ENCODE measurements around the gene KDELR3. TPM values are rescaled to one million over a fixed set of nuclear protein-coding genes. Genes with fewer than 3 reads are reported as not detected.

Gene KDELR3
- total RNA-seq, 2 experiments from 2014 or later: not detected

DNA sequence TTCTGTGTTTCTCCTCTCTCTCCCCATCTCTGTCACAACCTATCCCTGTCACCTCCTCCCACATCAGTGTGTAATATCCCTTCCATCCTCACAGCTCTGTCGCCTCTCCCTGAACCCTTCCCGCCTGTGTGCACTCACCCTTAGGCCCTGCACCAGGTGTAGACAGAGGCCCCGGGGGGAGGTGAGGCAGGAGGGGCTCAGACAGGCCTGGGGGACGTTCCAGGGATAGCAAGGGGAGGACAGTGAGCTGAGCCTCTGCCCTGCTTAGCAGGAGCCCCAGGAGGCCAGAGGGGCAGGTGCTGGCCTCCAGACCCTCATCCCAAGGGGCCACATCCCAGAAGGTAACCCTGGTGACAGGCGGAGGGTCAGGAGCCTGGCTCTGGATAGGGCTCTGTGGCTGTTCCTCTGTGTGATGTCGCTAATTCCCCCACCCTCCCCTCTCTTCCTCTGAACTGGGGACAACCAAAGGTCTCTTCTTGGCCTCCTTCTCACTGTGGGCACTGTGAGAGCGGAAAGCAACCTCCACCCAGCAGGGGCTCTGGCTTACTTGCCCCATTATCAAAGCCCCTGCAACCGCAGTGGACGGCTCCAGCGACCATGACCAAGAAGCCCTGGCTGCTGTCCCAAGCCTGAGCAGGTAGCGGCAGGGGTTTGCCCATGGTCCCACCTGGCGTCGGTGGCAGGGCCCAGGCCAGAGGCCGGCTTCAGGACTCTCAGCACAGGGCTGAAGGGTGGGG, 48.6 kb upstream of the KDELR3 start:
- ChIA-PET CTCF (ENCODE audit: unreplicated experiment) (no interaction called here), POLR2A (no interaction called here)
- DNase-seq (ENCODE audit: low spot score): no peak
- no peak overlapping the region for H2AFZ ChIP-seq (ENCODE audit: low read length)
- H3K9me2 ChIP-seq (ENCODE audit: insufficient read depth, low read length): no peaks in the 10 kb centered on the region
- H3K27ac ChIP-seq (ENCODE audit: low read depth, low read length, poor library complexity, severe bottlenecking): no peak overlapping the region
- no peaks in the 10 kb centered on the region for H3K36me3 ChIP-seq (ENCODE audit: insufficient read depth, low read length)
- H3K4me3 ChIP-seq (ENCODE audit: low read depth, low read length, poor library complexity, severe bottlenecking): no peak overlapping the region
- intact Hi-C loops (cut with micrococcal nuclease; ENCODE audit: unreplicated experiment): no loop called here
- H3K4me1 ChIP-seq (ENCODE audit: insufficient read depth, low read length, poor library complexity, severe bottlenecking): peaks cover 3% of the 10 kb centered on the region
- H4K20me1 ChIP-seq (ENCODE audit: insufficient read depth, low read length): no peaks in the 10 kb centered on the region
- no peaks in the 10 kb centered on the region for H3K9me3 ChIP-seq (ENCODE audit: low read length)
- no peaks in the 10 kb centered on the region for H3K79me2 ChIP-seq (ENCODE audit: insufficient read depth, low read depth, low read length)
- TF ChIP-seq, protein P1, sequence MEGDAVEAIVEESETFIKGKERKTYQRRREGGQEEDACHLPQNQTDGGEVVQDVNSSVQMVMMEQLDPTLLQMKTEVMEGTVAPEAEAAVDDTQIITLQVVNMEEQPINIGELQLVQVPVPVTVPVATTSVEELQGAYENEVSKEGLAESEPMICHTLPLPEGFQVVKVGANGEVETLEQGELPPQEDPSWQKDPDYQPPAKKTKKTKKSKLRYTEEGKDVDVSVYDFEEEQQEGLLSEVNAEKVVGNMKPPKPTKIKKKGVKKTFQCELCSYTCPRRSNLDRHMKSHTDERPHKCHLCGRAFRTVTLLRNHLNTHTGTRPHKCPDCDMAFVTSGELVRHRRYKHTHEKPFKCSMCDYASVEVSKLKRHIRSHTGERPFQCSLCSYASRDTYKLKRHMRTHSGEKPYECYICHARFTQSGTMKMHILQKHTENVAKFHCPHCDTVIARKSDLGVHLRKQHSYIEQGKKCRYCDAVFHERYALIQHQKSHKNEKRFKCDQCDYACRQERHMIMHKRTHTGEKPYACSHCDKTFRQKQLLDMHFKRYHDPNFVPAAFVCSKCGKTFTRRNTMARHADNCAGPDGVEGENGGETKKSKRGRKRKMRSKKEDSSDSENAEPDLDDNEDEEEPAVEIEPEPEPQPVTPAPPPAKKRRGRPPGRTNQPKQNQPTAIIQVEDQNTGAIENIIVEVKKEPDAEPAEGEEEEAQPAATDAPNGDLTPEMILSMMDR (conservative IDR thresholded peaks at IDR 0.05; ENCODE audit: low read length): no peak
- TF ChIP-seq EZH2phosphoT487 (IDR thresholded peaks at IDR 0.05; ENCODE audit: borderline replicate concordance, low read depth, low read length): no peak
- H3K4me2 ChIP-seq (ENCODE audit: low read length): no peak overlapping the region
- no TSS peak for BruUV-seq (replicated peaks)

DNA sequence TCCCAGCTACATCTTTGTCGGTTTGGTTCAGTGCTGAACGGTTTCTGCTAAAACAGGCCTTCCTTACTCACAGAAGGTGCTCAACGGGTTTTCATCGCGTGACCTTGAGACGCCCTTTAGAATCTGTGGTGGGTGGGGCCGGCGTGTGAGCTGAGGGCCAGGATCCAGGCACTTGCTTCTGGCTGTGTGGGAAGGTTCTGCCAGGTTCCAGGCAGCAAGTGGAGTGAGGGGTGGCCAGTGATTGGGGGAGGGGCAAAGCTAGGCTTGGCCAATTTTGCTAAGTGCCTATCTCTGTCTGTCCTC, 48.1 kb upstream of the KDELR3 start:
- CTCF ChIA-PET (ENCODE audit: unreplicated experiment): no interaction called here
- H3K4me1 ChIP-seq (ENCODE audit: insufficient read depth, low read length, poor library complexity, severe bottlenecking): peaks cover 3% of the 10 kb centered on the region

DNA sequence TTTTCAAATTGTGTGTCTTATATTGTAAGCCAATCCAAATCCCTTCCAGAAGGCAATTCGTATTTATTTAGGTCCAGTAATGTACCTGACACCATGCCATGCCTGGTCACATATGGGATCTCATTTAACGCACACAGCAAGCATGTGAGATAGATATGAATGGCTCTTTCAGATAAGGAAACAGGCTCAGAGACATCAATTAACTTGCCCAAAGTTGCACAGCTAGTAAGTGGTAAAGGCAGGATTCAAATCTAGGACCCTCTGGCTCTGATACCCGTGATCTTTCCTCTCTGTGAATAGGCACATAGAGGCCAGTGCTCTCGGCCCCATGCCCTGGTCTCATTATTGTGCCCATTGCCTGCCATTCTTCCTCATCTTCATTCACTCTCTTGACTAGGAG, 47.2 kb upstream of the KDELR3 start:
- no peak overlapping the region for H3K27ac ChIP-seq (ENCODE audit: low read depth, low read length, poor library complexity, severe bottlenecking)
- DNase-seq (ENCODE audit: low spot score): no peak
- H2AFZ ChIP-seq (ENCODE audit: low read length): no peak overlapping the region
- no peak overlapping the region for H3K4me2 ChIP-seq (ENCODE audit: low read length)
- no peak overlapping the region for H3K4me3 ChIP-seq (ENCODE audit: low read depth, low read length, poor library complexity, severe bottlenecking)
- no peak for TF ChIP-seq EZH2phosphoT487 (IDR thresholded peaks at IDR 0.05; ENCODE audit: borderline replicate concordance, low read depth, low read length)
- TF ChIP-seq, protein P1 (conservative IDR thresholded peaks at IDR 0.05; ENCODE audit: low read length): no peak
- H3K9me2 ChIP-seq (ENCODE audit: insufficient read depth, low read length): no peaks in the 10 kb centered on the region
- H3K4me1 ChIP-seq (ENCODE audit: insufficient read depth, low read length, poor library complexity, severe bottlenecking): peaks cover 3% of the 10 kb centered on the region
- intact Hi-C loops (cut with micrococcal nuclease; ENCODE audit: unreplicated experiment): no loop called here
- H3K9me3 ChIP-seq (ENCODE audit: low read length): no peaks in the 10 kb centered on the region
- no peaks in the 10 kb centered on the region for H4K20me1 ChIP-seq (ENCODE audit: insufficient read depth, low read length)
- BruUV-seq (replicated peaks): no TSS peak
- CTCF ChIA-PET (ENCODE audit: unreplicated experiment): no interaction called here
- no peaks in the 10 kb centered on the region for H3K36me3 ChIP-seq (ENCODE audit: insufficient read depth, low read length)
- no peaks in the 10 kb centered on the region for H3K79me2 ChIP-seq (ENCODE audit: insufficient read depth, low read depth, low read length)
- POLR2A ChIA-PET: no interaction called here

More for the DNA sequence above, 48.1 kb upstream of the KDELR3 start:
- POLR2A ChIA-PET: interaction anchor here (0.6 kb wide), 1 partner anchor 28 kb away, joined by 4 read pairs; no protein-coding TSS in a partner anchor
- Histone ChIP-seq H4K20me1 (ENCODE audit: insufficient read depth, low read length) (no peaks in the 10 kb centered on the region), H3K4me2 (ENCODE audit: low read length) (no peak overlapping the region), H3K4me3 (ENCODE audit: low read depth, low read length, poor library complexity, severe bottlenecking) (no peak overlapping the region), H3K9me2 (ENCODE audit: insufficient read depth, low read length) (no peaks in the 10 kb centered on the region), H3K27ac (ENCODE audit: low read depth, low read length, poor library complexity, severe bottlenecking) (no peak overlapping the region), H3K36me3 (ENCODE audit: insufficient read depth, low read length) (no peaks in the 10 kb centered on the region), H3K79me2 (ENCODE audit: insufficient read depth, low read depth, low read length) (no peaks in the 10 kb centered on the region), H2AFZ (ENCODE audit: low read length) (no peak overlapping the region), H3K9me3 (ENCODE audit: low read length) (no peaks in the 10 kb centered on the region)
- intact Hi-C loops (cut with micrococcal nuclease; ENCODE audit: unreplicated experiment): no loop called here
- DNase-seq (ENCODE audit: low spot score): no peak
- no TSS peak for BruUV-seq (replicated peaks)
- TF ChIP-seq, protein P1 (conservative IDR thresholded peaks at IDR 0.05; ENCODE audit: low read length): no peak
- TF ChIP-seq EZH2phosphoT487 (IDR thresholded peaks at IDR 0.05; ENCODE audit: borderline replicate concordance, low read depth, low read length): no peak

Data from OCI-LY7 (cell line).